H9 (cell line): ENCODE measurements around the gene ENO3. TPM values are rescaled to one million over a fixed set of nuclear protein-coding genes. Genes with fewer than 3 reads are reported as not detected.

ENCODE experiments used
- DNase-seq: peaks from one replicate; pipeline ENCODE4 v3.0.0-alpha.2; 2017
- H2AFZ ChIP-seq: one replicate; pipeline ENCODE4 v1.6.1; 2013; ENCODE audit warnings: mild to moderate bottlenecking, low read length, control low read depth, moderate library complexity
- H2AK5ac ChIP-seq: 2 replicates; pipeline ENCODE4 v1.6.1; 2013; ENCODE audit warnings: low read length, control low read depth, mixed read lengths; ENCODE audit not compliant: insufficient read length
- H2BK120ac ChIP-seq: one replicate; pipeline ENCODE4 v1.6.1; 2013; ENCODE audit warnings: low read depth, mild to moderate bottlenecking, low read length, control low read depth, inconsistent platforms; ENCODE audit not compliant: poor library complexity, severe bottlenecking
- H2BK12ac ChIP-seq: 2 replicates; pipeline ENCODE4 v1.6.1; 2013; ENCODE audit warnings: low read length, control low read depth, mixed read lengths, low read depth; ENCODE audit not compliant: insufficient read length
- H2BK15ac ChIP-seq: 2 replicates; pipeline ENCODE4 v1.6.1; 2013; ENCODE audit warnings: low read depth, low read length, control low read depth
- H2BK20ac ChIP-seq: one replicate; pipeline ENCODE4 v1.6.1; 2013; ENCODE audit warnings: low read depth, mild to moderate bottlenecking, low read length, control low read depth, inconsistent platforms; ENCODE audit not compliant: poor library complexity, severe bottlenecking
- H2BK5ac ChIP-seq: 2 replicates; pipeline ENCODE4 v1.6.1; 2013; ENCODE audit warnings: low read length, control low read depth, mixed read lengths; ENCODE audit not compliant: insufficient read length
- H3K14ac ChIP-seq: 2 replicates; pipeline ENCODE4 v1.6.1; 2013; ENCODE audit warnings: low read length, control low read depth; ENCODE audit not compliant: insufficient read depth
- H3K18ac ChIP-seq: 2 replicates; pipeline ENCODE4 v1.6.1; 2013; ENCODE audit warnings: low read depth, mild to moderate bottlenecking, mixed read lengths, low read length, control low read depth; ENCODE audit not compliant: insufficient read length
- H3K23ac ChIP-seq: 2 replicates; pipeline ENCODE4 v1.6.1; 2013; ENCODE audit warnings: low read length, control low read depth, mixed read lengths, low read depth; ENCODE audit not compliant: insufficient read length
- H3K23me2 ChIP-seq: 2 replicates; pipeline ENCODE4 v1.6.1; 2013; ENCODE audit warnings: low read depth, mild to moderate bottlenecking, mixed read lengths, low read length, control low read depth; ENCODE audit not compliant: insufficient read length, poor library complexity, severe bottlenecking
- H3K27ac ChIP-seq: 2 replicates; pipeline ENCODE4 v1.5.1; 2013; ENCODE audit warnings: low read length, control low read depth, mixed read lengths, low read depth; ENCODE audit not compliant: insufficient read length
- H3K27me3 ChIP-seq: 2 replicates; pipeline ENCODE4 v1.6.1; 2013; ENCODE audit warnings: low read length, control low read depth, inconsistent platforms; ENCODE audit not compliant: insufficient read depth
- H3K4ac ChIP-seq: 2 replicates; pipeline ENCODE4 v1.6.1; 2013; ENCODE audit warnings: low read depth, mild to moderate bottlenecking, control low read depth, inconsistent platforms, low read length, moderate library complexity
- H3K4me1 ChIP-seq: 2 replicates; pipeline ENCODE4 v1.6.1; 2013; ENCODE audit warnings: low read length, control low read depth, inconsistent platforms; ENCODE audit not compliant: insufficient read depth
- H3K4me2 ChIP-seq: 2 replicates; pipeline ENCODE4 v1.6.1; 2013; ENCODE audit warnings: low read length, control low read depth, mixed read lengths; ENCODE audit not compliant: insufficient read length, insufficient read depth
- H3K56ac ChIP-seq: 2 replicates; pipeline ENCODE4 v1.6.1; 2013; ENCODE audit warnings: low read depth, mild to moderate bottlenecking, mixed read lengths, low read length, control low read depth; ENCODE audit not compliant: insufficient read length
- H3K79me1 ChIP-seq: 2 replicates; pipeline ENCODE4 v1.6.1; 2013; ENCODE audit warnings: low read depth, mild to moderate bottlenecking, moderate library complexity, low read length, control low read depth, inconsistent platforms; ENCODE audit not compliant: insufficient read depth, poor library complexity, severe bottlenecking
- H3K79me2 ChIP-seq: 2 replicates; pipeline ENCODE4 v1.6.1; 2013; ENCODE audit warnings: low read length, control low read depth, inconsistent platforms; ENCODE audit not compliant: insufficient read depth
- H3K9ac ChIP-seq: 2 replicates; pipeline ENCODE4 v1.6.1; 2013; ENCODE audit warnings: low read length, control low read depth, mixed read lengths; ENCODE audit not compliant: insufficient read length; ENCODE audit errors: extremely low read depth
- H3K9me3 ChIP-seq: one replicate; pipeline ENCODE4 v1.6.1; 2013; ENCODE audit warnings: low read depth, low read length, inconsistent platforms; ENCODE audit not compliant: control insufficient read depth
- H3T11ph ChIP-seq: one replicate; pipeline ENCODE4 v1.6.1; 2013; ENCODE audit warnings: mild to moderate bottlenecking, low read length, control low read depth, inconsistent platforms
- H4K20me1 ChIP-seq: one replicate; pipeline ENCODE4 v1.6.1; 2013; ENCODE audit not compliant: control insufficient read depth, insufficient read length, insufficient read depth
- H4K5ac ChIP-seq: 2 replicates; pipeline ENCODE4 v1.6.1; 2013; ENCODE audit warnings: low read depth, mild to moderate bottlenecking, mixed read lengths, low read length, control low read depth; ENCODE audit not compliant: insufficient read length
- H4K8ac ChIP-seq: replicated peaks from 2 replicates; pipeline ENCODE4 v1.6.1; 2013; ENCODE audit warnings: low read length, control low read depth, mixed read lengths, low read depth; ENCODE audit not compliant: insufficient read length
- H4K91ac ChIP-seq: 2 replicates; pipeline ENCODE4 v1.6.1; 2013; ENCODE audit warnings: low read depth, mild to moderate bottlenecking, moderate library complexity, mixed read lengths, low read length, control low read depth; ENCODE audit not compliant: insufficient read length
- H3K27ac Mint-ChIP-seq, 3 experiments: 2 replicates in 2 of 3; 3 replicates in 1 of 3; pipeline ENCODE4 v1.8.0; 2020 to 2021; ENCODE audit warnings: mixed read lengths in 3 of 3, mild to moderate bottlenecking in 1 of 3, moderate library complexity in 1 of 3
- H3K27me3 Mint-ChIP-seq: 2 replicates; pipeline ENCODE4 v1.8.0; 2021; ENCODE audit warnings: low read depth, mild to moderate bottlenecking, moderate library complexity, mixed read lengths
- H3K36me3 Mint-ChIP-seq, 3 experiments: 2 replicates in 2 of 3; 3 replicates in 1 of 3; pipeline ENCODE4 v1.8.0; 2020 to 2021; ENCODE audit warnings: low read depth in 3 of 3, mixed read lengths in 3 of 3; ENCODE audit not compliant: insufficient read depth in 1 of 3
- H3K4me1 Mint-ChIP-seq, 2 experiments: 2 replicates each; pipeline ENCODE4 v1.8.0; 2020; ENCODE audit warnings: mixed read lengths in 2 of 2
- H3K4me3 Mint-ChIP-seq, 2 experiments: 2 replicates in 1 of 2; 3 replicates in 1 of 2; pipeline ENCODE4 v1.8.0; 2020 to 2021; ENCODE audit warnings: mild to moderate bottlenecking in 2 of 2, mixed read lengths in 2 of 2, moderate library complexity in 1 of 2
- H3K9me3 Mint-ChIP-seq, 2 experiments: 2 replicates in 1 of 2; 3 replicates in 1 of 2; pipeline ENCODE4 v1.8.0; 2020; ENCODE audit warnings: mild to moderate bottlenecking in 2 of 2, mixed read lengths in 2 of 2, moderate library complexity in 1 of 2
- CTCF ChIP-seq: fragments of 200-600 bp; sonication (generic); conservative IDR thresholded peaks from 3 replicates; pipeline ENCODE4 v1.8.0; 2021; ENCODE audit warnings: antibody characterized with exemption, mild to moderate bottlenecking
- WGBS: extraction: QIAGEN DNeasy Blood & Tissue Kit; methylation state at CpG from one replicate; pipeline ENCODE4 v1.1.7; 2013; ENCODE audit warnings: missing lambda C conversion rate, low lambda C conversion rate, mixed read lengths; ENCODE audit not compliant: insufficient read length; ENCODE audit errors: extremely low coverage; 5-methylcytosine and 5-hydroxymethylcytosine counted together
- total RNA-seq: library from RNA; stranded (reverse); gene quantifications from 2 replicates; pipeline ENCODE4 v1.2.1, GENCODE V29; 2021

Gene ENO3
- total RNA-seq, 1 experiment from 2014 or later = 25.4 TPM

GRCh38 chr17:4956493-4957061 lies 5.7 kb downstream of the ENO3 start:
- Histone ChIP-seq H2AFZ (no peak overlapping the region), H3K23me2 (no peaks in the 10 kb centered on the region), H4K8ac (no peak overlapping the region), H4K20me1 (no peaks in the 10 kb centered on the region), H4K5ac (no peak overlapping the region), H3K18ac (no peak overlapping the region), H3K23ac (no peak overlapping the region), H3T11ph (no peak overlapping the region), H2AK5ac (no peak overlapping the region), H2BK12ac (no peak overlapping the region), H4K91ac (no peak overlapping the region), H3K27ac (no peak overlapping the region), H2BK15ac (no peak overlapping the region), H3K56ac (no peak overlapping the region), H3K4ac (no peak overlapping the region), H3K4me2 (no peak overlapping the region), H2BK20ac (no peak overlapping the region), H3K79me1 (no peaks in the 10 kb centered on the region), H3K14ac (no peak overlapping the region), H3K79me2 (no peaks in the 10 kb centered on the region; the same call in 1 of the 2 replicates), H3K27me3 (no peaks in the 10 kb centered on the region), H3K4me1 (peaks cover 3% of the 10 kb centered on the region; the same call in 1 of the 2 replicates), H3K9ac (no peak overlapping the region), H2BK5ac (no peak overlapping the region), H2BK120ac (no peak overlapping the region), H3K9me3 (no peaks in the 10 kb centered on the region)
- no peaks in the 10 kb centered on the region for H3K9me3 Mint-ChIP-seq
- no peak overlapping the region for H3K27ac Mint-ChIP-seq
- H3K27me3 Mint-ChIP-seq = no peaks in the 10 kb centered on the region; the same call in 1 of the 2 replicates
- peak; percentile 71 for TF ChIP-seq CTCF
- peak; percentile 86 for DNase-seq
- H3K36me3 Mint-ChIP-seq = peaks cover 9 to 28% (median 22%) of the 10 kb centered on the region in 3 experiments; a peak in 6 of 7 replicates
- H3K4me1 Mint-ChIP-seq = peaks cover 28 to 29% of the 10 kb centered on the region in 2 experiments
- WGBS = no CpG with 5 or more reads among the region's 10 CpGs
- no peak overlapping the region for H3K4me3 Mint-ChIP-seq
